GM18907 (cell line): ENCODE results near the gene KLHL30.
"Not testable (repeated sequence)": the region's sequence is repeated elsewhere in the genome, so short reads cannot be mapped to it uniquely, and the experiment has no call there.

Source experiments
- ATAC-seq: cut with Tn5 transposase; IDR thresholded peaks from one replicate; pipeline ENCODE4 v1.9.1; 2021; ENCODE audit warnings: mild to moderate bottlenecking, moderate library complexity; ENCODE audit not compliant: unreplicated experiment

KLHL30 gene

DNA sequence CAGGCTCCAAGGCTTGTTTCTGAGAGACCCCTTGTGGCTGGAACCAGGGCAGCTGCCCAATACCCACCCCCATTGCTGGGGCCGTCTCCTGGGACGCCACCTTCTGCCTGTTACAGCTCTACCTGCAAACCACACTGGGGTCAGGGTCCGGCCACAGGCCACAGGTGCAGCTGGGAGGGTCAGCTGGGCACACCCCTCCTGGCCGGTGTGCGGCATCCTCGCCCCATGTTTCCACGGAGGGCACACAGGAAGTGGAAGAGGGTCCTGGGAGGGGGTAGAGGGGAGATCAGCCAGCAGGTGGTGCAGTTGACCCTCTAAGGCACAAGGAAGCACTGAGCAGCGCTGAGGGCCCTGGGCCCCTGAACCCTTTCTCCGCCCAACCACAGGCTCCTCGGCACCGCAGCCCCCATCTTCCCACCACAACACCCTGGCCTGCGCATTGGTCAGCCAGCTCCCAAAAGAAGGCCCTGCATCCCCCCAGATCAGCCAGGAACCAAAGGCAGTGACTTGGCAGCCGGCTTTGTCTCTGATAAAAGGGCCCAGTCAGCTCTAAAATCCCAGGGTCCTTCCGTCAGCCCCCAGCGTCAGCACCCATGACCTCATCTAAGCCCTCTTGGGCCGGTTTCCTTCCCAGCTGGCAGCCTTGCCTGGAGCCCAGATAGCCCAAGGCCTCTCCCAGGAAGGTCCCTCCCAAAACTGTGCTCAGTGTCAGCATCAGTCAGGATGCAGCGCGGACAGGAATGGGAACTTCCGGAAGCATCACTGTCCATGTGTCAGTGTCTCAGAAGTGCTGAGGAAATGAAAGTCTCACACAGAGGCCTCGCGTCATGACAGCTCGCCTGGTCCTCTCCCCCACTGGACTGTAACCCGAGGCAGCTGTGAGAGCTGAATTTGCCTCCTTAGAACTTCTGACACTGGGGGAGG lies 22.0 kb downstream of the KLHL30 start:
- no peak for ATAC-seq

DNA sequence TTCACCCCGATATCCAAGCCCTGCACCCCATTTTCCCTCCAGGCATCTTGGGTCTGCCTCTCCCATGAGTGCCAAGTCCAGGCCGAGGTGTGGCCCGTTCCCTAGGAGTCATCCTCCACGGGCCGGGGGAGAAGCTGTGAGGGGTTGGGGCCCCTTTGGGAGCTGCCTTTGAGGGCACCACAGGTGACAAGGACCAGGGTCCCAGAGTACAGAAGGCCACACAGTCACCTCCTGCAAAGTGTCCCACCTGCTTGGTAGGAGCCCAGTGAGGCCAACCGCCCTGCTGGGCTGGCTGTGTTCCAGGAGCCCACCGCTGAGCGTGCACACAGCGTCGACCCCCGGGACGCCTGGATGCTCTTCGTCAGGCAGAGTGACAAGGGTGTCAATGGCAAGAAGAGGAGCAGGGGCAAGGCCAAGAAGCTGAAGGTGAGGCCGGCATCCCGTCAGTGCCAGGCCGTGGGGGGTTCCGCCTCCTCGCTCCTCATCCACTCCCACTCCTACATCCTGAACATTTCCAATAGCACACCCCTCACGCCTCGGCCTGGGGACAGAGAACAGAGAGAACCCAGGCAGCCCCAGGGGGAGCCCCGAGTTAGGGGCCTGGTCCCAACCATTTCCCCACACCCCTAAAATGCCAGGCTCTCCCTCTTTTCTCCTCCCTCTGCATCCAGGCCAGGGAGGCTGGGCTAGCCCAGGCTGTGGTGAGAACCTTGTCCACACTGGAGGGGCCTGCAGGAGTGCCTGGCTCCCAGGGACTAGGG lies 23.0 kb downstream of the KLHL30 start:
- ATAC-seq, result no peak

DNA sequence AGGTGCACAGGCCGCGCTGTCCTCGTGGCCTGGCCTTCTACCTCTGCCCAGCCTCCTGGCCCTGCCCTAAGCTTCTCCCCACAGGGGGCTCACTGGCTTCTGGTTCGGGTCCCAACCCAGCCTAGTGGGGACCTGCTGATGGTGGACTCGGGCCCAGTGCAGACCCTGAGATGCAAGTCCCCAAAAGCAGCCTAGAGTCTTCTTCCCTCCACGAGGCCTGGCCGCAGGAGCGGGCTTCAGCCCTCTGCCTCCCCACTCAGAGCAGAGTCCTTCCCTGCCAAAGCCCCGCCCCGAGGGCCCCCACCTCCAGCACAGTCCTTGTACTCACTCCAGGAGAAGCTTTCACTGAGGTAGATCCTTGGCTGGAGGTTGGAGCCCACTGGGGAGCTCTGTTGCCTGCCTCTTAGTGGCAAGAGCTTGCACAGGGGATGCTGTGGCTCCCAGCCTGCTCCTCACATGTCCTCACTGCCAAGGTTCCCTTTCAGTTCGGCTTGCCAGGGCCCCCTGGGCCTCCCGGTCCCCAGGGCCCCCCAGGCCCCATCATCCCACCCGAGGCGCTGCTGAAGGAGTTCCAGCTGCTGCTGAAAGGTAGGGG lies 23.9 kb downstream of the KLHL30 start:
- ATAC-seq, result no peak

DNA sequence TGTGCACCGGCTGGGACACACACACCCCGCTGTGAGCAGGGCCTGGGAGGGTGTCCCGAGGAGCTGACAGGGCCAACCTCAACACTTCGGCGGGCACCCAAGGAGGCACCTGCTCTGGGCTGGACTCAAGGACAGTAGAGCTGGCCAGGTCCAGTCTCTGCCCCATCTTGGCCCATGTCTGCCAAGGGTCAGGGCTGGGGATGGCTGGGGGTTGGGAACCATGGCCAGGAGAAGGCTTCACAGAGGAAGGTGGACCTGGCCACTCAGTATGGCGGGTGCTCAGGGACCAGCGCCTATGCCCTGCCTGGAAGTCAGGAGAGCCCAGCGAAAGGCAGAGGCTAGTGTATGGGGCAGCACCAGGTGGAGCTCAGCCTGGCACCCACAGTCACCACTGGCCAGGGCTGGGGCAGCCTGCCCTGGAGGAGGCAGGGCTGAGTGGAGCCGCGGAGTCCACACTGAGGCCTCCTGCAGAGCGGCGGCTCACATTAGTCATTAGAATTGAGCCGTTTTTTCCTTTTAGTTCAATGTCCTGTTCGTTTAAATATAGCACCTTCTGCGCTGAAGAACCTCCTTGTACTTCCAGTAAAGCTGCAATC lies 24.5 kb downstream of the KLHL30 start:
- no peak for ATAC-seq

DNA sequence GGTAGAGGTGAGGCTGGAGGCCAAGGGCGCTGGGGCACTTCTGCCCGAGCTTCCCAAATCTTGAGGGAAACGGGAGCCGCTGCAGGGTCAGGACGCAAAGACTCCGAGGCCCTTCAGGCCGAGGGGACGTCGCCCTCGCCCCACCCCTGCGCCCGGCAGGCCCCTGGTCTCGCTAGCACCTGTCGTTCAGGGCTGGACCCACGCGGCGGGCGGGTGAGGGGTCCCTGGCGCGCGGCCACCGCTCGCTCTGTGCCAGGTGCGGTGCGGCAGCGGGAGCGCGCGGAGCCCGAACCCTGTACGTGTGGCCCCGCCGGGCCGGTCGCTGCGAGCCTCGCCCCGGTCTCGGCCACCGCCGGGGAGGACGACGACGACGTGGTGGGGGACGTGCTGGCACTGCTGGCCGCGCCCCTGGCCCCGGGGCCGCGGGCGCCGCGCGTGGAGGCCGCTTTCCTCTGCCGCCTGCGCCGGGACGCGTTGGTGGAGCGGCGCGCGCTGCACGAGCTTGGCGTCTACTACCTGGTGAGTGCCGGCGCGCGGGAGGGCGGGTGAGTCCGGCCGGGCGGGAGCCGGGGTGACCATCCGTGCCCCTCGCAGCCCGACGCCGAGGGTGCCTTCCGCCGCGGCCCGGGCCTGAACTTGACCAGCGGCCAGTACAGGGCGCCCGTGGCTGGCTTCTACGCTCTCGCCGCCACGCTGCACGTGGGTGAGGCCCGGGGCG lies 25.2 kb downstream of the KLHL30 start:
- no peak for ATAC-seq

DNA sequence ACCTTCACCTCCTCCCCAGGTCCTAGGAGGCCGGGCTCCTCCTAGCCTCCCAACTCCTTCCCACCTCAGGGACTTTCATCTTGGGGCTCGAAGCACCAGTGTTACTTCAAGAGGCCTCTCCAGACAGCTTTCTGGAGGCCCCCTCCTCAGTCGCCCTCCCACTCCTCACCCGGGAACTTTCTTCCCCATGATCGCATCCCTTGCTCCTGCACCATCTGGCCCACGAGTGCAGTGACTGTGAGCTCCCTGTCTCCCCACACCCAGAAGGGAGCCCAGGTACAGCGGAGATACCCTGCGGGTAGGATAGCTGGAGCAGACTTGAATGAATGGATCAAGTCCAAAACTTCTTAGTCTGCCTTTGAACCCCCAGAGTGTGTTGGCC lies 26.4 kb downstream of the KLHL30 start:
- no peak for ATAC-seq

DNA sequence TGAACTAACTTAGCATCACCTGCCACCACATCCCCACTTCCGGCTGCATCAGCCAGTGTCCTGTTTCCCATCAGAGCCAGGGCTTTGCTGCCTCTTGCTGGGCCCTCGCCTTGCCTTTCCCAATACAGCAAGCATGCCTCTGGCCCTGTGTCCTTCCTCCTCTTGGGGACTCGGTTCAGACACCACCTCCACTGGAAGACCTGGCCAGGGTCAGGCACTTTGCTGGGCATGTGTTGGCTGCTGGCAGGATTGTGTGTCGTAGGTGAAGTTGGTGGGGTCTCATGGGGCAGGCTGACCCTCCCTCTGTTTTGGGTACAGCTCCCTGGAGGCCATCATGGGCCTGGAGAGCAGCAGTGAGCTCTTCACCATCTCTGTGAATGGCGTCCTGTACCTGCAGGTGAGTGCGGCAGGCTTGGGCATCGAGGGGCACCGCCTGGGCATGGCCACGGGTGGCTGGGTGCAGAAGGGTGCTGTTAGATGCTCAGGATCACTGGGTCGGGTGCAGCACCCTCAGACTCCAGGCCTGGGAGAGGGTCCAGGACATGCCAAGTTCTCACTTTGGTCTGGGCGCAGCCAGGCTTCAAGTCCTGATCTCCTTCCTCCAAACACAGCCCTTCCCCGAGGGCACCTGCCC lies 26.9 kb downstream of the KLHL30 start:
- no peak for ATAC-seq

DNA sequence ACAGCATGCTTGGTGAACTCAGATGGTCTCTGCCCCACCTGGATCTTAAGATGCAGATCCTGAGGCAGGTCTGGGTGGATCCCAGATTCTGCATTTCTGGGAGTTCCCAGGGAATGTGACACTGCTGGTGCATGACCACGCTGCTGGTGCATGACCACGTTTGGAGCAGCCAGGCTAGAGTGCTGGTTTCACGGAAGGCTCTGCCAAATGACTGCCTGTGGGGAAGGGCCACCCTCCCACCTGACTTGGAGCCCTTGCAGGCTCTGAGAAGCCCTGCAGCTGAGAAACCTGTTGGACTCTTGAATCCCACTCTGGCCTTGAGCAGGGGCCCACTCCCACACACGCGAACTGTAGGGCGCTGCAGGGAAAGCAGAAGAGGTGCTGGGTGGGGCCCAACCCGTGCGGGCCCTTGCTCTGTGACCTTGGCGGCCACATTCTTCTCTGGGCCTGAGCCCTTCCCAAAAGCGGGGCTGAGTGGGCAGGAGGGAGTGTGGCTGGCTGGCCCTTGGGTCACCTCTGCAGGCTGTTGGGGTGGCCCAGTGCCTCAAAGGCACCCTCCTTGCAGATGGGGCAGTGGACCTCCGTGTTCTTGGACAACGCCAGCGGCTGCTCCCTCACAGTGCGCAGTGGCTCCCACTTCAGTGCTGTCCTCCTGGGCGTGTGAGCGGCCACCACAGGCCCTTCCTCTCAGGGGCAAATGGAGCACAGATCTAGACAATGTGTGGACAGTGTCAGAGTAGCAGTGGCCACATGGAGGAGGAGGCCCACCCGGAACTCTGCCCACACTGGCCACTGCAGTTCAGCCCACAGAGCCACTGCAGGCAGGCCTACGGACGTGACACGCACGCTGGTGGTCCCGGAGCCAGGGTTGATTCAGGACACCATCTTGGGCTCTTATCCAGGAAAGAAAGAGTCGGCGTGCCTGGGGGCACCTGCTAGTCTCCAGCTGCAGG lies 28.2 kb downstream of the KLHL30 start:
- ATAC-seq, result no peak

DNA sequence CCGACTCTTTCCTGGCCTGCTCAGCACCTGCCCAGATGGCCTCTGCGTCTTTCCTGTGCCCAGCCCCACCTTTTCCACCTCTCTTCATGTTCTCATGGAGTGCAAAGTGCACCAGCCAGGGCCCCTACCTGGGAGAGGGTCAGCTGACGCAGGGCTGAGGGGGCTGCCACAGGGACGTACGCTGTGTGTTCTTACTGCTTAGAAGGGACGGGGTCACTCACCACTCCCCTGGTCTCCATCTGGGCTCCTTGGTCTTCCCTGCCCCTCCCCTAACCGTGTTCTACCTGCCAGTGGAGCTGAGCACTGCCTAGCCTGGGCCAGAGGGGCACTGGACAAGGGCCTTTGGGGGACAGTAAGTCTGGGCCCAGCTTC lies 28.9 kb downstream of the KLHL30 start:
- no peak for ATAC-seq

DNA sequence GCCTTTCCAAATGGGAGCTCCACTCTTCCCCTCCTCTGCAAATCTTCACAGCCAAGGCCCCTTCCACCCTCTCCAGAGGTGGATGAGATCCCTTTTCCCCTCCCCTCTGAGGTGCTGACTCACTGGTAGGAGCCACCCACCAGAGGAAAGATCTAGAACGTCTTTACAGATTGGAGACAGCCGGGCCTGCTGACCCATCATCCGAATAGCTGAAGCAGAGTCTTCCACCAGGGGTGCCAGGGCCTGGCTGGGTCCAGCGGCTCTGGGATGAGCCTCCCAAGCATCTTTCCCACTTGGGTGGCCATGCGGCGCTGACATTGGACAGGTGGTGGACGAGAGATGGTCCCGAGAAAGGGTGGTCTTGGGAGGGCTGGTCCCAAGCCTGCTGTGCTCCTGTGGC lies 29.3 kb downstream of the KLHL30 start:
- no peak for ATAC-seq

DNA sequence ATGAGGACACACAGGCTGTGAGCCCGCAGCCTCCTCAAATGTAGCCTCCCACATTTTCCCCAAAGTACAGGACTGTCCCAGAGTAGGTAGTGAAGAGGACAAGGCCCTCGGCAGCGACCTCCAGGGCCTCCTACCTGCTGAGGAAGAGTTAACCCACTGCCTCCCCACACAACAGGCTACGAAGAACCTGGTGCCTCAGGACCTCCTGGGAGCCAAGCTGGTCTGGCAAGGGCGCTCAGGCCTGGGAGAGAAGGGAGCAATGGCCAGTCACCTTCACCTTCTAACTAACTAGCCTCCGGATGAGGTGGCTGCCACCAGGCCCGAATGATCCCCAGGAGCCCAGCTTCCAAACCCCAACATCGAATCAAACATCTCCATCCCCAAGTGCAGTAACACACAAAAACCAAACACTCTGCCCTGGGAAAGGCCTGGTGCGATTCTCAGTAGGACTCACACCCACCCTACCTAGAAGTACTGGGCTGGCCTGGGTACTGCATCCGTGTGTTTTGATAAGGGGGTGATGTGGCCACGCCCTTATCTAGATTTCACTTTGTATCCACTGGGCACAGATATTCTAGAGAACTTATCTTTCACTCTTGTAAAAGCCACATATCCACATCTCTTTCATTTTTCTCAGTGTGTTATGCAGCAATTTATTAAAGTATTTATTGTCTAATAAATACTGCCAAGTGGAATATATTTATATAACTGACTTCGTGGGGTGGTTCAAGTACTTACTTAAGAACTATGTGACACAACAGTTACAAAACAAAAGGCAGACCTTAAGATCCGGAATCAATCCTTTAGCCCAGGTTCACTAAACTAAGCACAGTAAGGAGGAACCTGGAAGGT lies 30.0 kb downstream of the KLHL30 start:
- no peak for ATAC-seq

DNA sequence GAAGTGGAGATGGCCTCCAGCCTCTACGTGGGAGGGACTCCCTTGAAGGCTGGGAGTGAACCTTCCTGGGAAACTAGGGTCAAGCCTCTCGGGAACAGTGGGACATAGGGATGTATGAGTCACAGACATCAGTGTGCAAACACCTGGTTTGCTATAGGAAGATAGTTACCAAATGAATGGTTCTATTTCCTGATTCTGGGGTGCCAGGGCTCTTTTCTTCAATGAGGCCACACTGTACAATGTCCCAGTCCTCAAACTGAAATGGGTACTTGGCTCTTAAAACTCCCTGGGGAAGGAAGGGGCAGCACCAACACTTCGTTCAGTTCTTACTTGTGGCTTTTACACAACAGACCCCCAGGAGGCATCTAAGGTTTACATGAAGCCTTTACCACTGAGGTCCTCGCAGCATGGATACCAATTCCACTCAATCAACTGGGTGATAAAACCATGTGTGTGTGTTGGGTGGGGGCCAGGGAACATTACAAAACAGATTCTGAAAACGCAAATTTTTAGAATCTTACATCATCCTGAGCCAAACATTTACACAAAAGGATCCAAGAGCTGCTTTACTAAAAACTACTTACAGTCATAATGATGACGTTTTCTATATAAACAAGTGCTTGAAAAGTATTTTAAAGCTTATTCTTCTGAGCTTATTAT lies 30.7 kb downstream of the KLHL30 start:
- no peak for ATAC-seq

DNA sequence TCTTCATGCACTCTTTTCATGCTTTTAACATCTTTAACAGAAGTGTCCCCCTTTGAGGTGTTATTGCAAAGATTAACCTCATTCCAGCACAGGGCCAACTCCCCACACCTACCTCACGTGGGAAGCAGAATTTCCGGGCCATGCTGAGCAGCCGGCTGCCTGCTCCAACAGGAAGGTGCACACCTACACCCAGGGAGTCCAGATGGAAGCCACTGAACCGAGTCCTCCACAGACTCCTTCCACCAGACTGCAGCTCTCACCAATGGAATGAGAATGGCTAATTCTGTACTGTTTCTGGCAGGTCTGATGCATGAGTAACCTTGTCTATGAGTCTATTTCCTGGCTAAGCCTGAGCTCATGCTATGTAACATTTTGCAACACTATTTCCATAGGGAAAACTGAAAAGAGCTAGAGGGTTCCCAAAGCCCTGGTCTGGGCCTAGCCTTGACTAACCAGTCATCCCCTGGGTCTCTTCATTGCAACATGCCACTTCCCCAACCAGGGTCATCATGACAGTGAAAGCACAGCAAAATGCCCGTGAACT lies 31.3 kb downstream of the KLHL30 start:
- no peak for ATAC-seq

DNA sequence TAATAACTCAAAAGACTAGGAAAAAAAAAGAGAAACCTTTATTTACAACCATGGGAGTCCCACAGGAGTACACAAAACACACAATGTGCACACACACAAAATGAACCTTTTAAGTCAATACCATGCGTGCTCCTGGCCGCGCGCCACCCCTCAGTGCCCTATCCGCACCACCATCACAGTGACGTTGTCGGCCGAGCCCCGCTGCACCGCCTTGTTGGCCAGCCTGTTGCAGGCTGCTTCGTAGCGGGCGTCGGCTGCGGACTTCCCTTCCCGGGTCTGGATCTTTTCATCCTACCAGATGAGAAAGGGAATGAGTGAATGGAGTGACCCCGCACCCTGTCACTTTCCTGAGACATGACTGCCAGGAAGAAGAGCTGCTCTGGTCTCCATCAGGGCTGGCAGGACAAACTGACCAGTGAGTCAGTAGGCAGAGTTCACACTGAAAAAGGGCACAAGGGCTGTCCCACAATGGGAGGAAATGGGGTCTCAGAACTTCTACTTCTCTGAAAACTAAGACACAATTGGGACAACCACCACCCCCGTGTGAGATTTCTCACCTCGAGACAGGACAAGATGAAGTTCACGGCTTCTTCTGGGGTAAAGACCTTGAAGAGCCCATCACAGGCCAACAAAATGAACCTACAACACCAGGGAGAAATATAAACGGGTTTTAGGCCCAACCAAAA lies 32.1 kb downstream of the KLHL30 start:
- ATAC-seq, result no peak

DNA sequence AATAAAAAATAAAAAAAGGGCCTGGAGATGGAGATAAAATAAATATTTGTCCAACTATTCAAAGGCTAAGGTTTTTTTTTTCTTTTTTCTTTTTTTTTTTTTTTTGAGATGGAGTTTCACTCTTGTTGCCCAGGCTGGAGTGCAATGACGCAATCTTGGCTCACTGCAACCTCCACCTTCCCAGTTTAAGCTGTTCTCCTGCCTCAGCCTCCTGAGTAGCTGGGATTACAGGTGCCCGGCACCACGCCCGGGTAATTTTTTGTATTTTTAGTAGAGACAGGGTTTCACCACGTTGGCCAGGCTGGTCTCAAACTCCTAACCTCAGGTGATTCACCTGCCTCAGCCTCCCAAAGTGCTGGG lies 32.6 kb downstream of the KLHL30 start:
- not testable (repeated sequence) for ATAC-seq

DNA sequence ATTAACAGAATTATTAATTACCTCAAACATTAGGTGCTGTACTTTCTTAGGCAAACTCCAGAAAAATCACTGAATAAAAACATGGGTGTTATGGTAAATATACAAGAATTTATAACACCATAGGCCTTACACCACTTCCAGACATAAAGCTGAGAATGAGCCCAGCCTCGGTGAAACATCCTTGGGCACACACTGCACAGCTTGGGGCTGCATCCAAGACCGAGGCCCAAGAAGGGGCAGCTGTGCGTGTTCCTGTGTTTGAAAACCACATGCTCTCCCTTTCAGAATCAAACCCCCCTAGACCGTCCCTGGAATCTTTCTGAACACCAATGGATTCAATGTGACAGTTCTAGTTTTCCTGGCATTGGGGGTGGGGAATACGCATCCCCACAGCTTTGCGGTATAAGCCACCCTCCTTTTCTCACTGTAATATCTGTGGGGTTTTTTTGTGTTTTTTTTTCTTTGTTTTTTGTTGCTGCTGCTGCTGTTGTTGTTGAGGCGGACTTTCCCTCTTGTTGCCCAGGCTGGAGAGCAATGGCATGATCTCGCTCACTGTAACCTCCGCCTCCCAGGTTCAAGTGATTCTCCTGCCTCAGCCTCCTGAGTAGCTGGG lies 33.2 kb downstream of the KLHL30 start:
- no peak for ATAC-seq

DNA sequence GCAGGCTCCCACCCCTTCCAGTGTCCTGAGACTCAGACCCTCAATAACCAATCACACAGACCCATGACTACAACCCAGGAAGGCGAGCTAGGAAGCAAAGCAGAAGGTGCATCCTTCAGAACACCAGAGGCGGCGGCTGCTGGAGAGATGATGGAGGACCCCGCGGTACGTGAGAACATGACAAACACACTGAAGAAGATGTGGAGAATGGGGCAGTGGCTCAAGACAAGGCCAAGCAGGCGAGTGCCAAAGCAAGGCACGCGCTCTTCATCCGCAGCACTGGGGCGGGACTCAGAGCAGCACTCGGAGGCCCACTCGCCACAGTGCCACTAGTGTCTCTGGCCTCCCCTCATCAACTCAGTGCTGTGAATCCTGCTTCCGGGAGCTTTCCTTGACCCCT lies 34.0 kb downstream of the KLHL30 start:
- no peak for ATAC-seq
